RWPE1 (cell line): ENCODE results near the gene MICA.
A peak's percentile ranks its signal among the peaks of the same experiment; 100 is the strongest.

Experiments
- CTCF ChIA-PET: fragments of 350-600 bp; sonication (Branson Sonifier 250); formaldehyde crosslinking; extraction: SDS; loops from one replicate; lab custom pipeline; 2021; lab: Yijun Ruan, JAX
- POLR2A ChIA-PET: fragments of 400-600 bp; formaldehyde crosslinking; extraction: SDS; loops from one replicate; lab custom pipeline; 2020; ENCODE audit warnings: antibody characterized with exemption; ENCODE audit not compliant: low non-redundant PET; lab: Yijun Ruan, JAX
- DNase-seq: peaks from one replicate; pipeline ENCODE4 v3.0.0; 2012; ENCODE audit warnings: low spot score
- H3K27ac ChIP-seq: fragments of 450-650 bp; 2 replicates; pipeline ENCODE4 v1.5.1; 2017
- CTCF ChIP-seq: fragments of 450-650 bp; conservative IDR thresholded peaks from 2 replicates; pipeline ENCODE4 v1.5.1; 2017; ENCODE audit warnings: low read depth, mild to moderate bottlenecking

MICA gene

GRCh38 chr6:31378062-31378720, 25.2 kb upstream of the MICA start:
- TF ChIP-seq CTCF, result no peak
- ChIA-PET POLR2A (no interaction called here), CTCF (no interaction called here)
- no peak overlapping the region for H3K27ac ChIP-seq
- no peak for DNase-seq

- no peak overlapping the region for H3K27ac ChIP-seq
- no peak for DNase-seq
- ChIA-PET CTCF (no interaction called here), POLR2A (no interaction called here)
- no peak for TF ChIP-seq CTCF
Measured at GRCh38 chr6:31378721-31379103, 24.7 kb upstream of the MICA start.

GRCh38 chr6:31379850-31380249, 23.5 kb upstream of the MICA start:
- TF ChIP-seq CTCF, result no peak
- H3K27ac ChIP-seq, result no peak overlapping the region
- no peak for DNase-seq
- ChIA-PET POLR2A (no interaction called here), CTCF (interaction anchor here (2.3 kb wide), 1 partner anchor 13 kb away, joined by 10 read pairs; no protein-coding TSS in a partner anchor)

- H3K27ac ChIP-seq, result no peak overlapping the region
- no peak for TF ChIP-seq CTCF
- ChIA-PET CTCF (interaction anchor here (2.3 kb wide), 1 partner anchor 15 kb away, joined by 10 read pairs; no protein-coding TSS in a partner anchor), POLR2A (no interaction called here)
- DNase-seq, result no peak
Measured at GRCh38 chr6:31381666-31382065, 21.7 kb upstream of the MICA start.

- ChIA-PET POLR2A (no interaction called here), CTCF (no interaction called here)
- TF ChIP-seq CTCF, result no peak
- H3K27ac ChIP-seq, result no peak overlapping the region
- DNase-seq, result peak; percentile 86
Measured at GRCh38 chr6:31383149-31383548, 20.2 kb upstream of the MICA start.

GRCh38 chr6:31385041-31385440, 18.4 kb upstream of the MICA start:
- TF ChIP-seq CTCF, result no peak
- ChIA-PET POLR2A (no interaction called here), CTCF (no interaction called here)
- no peak overlapping the region for H3K27ac ChIP-seq
- no peak for DNase-seq
